HTERT RPE-1 (cell line): ENCODE results near the gene CHRNA4.

ENCODE experiments used
- in situ Hi-C: fragments of 300-500 bp; cut with MboI; formaldehyde crosslinking; loops from 4 replicates; pipeline ENCODE4 v1.14.3; 2020; ENCODE audit warnings: low sequenced_read_pairs

The CHRNA4 gene

DNA sequence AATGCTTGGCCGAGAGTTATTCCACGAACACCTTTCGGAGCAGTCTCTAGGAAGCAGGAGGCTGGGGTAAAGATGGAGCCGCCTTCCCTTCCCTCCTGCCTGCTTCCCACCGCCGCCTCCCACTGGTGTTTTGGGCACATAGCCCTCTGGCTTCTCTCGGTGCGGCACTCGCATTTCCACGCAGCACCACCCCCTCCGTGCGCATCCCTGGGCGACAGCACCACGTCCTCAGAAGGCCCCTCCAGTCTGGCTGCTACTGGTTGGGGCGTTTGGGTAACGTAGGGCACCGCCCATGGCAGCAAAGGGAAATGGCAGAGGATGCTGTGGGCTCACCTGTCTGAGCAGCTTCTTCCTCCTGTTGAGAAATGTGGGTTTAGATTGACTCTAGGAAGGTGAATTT, 65.7 kb downstream of the CHRNA4 start:
- in situ Hi-C loops: no loop called here

DNA sequence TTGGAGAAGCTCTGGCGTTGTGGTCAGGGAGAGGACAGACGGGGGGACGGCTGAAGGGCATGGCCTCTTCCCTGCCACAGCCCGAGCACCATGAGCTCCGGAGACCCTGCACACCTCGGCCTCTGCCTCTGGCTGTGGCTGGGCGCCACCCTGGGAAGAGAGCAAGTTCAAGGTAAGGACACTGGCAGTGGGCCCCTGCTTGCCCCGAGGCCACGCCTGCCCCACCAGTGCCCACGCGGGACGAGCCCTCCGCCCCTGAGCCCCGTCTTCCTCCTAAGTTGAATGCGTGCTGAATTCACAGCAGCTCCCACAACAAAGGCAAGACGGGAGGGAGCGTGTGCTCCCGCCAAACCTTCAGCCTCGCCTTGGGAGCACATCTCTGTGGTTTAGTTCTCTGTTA, 66.1 kb downstream of the CHRNA4 start:
- in situ Hi-C loops: no loop called here

DNA sequence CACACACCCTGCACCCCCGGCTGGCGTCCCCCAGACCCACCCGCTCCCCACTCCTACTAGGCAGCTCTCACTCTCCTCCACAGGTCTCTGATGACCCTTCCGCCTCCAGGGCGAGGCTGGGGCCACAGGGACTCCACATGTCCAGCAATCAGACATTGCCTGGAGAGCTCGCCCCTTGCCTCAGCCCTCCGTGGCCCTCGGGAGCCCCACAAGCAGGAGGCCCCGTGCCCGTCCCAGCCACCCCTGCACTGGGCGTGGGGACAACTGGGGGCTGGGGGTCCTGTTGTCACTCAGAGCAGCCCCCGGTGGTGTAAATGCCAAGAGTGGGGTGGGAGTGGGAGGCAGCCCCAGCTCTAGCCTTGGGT, 66.6 kb downstream of the CHRNA4 start:
- in situ Hi-C loops: no loop called here

DNA sequence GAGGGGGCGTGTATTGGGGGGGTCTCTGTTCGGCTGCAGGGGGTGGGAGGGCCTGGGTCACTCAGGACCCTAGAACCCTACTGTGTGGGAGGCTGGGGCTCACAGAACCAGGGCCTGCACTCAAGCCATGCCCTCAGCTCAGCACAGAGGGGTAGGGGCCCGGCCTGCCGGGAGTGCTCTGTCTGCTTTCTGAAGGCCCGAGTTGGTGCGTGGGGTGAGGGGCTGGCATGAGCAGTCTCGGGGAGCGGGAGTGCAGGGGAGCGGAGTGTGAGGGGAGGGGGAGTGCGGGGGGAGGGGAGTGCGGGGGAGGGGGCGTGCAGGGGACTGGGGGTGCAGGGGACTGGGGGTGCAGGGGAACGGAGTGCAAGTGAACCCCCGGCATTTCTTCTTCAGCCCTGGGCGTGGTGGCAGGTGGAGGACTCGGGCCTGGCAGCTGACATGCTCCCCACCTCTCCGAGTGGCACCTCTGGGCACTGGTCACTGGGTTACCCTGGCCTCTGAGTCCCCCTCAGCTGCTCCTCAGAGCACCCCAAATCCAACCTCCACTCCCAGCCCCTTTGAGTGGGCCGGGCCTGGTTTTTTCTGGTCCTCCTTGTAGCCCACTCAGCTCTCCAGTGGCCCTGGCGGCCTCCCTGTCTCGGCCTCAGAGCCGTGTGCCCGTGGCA, 67.1 kb downstream of the CHRNA4 start:
- in situ Hi-C loops: no loop called here

DNA sequence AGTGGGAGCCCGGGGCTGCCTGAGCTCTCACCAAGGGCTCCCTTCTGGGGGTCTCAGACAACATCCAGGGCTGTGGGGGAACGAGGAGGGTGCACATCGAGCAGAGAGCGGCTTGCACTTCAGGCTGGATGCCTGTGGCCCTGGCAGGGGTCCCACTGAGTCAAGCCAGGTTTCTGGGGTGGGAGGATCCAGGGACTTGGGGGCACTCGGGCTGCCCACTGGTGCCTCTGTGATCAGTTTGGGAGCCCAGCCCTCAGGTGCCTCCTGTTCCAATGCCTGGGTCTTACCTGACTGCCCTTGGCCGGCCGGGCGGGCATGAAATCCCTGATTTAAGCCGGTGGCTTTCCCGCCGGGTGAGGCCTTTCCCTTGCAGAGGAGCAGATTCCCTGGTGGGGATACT, 67.7 kb downstream of the CHRNA4 start:
- in situ Hi-C loops: no loop called here
